Mononuclear cell (primary cell): ENCODE results near the gene GNAL. TPM values are rescaled to one million over a fixed set of nuclear protein-coding genes. Genes with fewer than 3 reads are reported as not detected.
"Not testable (repeated sequence)": the region's sequence is repeated elsewhere in the genome, so short reads cannot be mapped to it uniquely, and the experiment has no call there.

Experiments used
- H3K27me3 ChIP-seq: 2 replicates; pipeline ENCODE4 v1.6.0; 2011; ENCODE audit warnings: low read length, control low read depth; ENCODE audit not compliant: insufficient read depth
- H3K4me1 ChIP-seq: 2 replicates; pipeline ENCODE4 v1.5.1; 2011; ENCODE audit warnings: mild to moderate bottlenecking, low read length, control low read depth; ENCODE audit not compliant: insufficient read depth
- H3K4me3 ChIP-seq: 2 replicates; pipeline ENCODE4 v1.5.1; 2011; ENCODE audit warnings: mild to moderate bottlenecking, low read length, moderate library complexity
- H3K9me3 ChIP-seq: 2 replicates; pipeline ENCODE4 v1.5.1; 2011; ENCODE audit warnings: low read depth, mild to moderate bottlenecking, control low read depth, low read length
- total RNA-seq: library from RNA; depleted of rRNA; stranded (reverse); fragments of >200 nt; gene quantifications from one replicate; pipeline ENCODE4 v1.2.3, GENCODE V29; 2012

Gene GNAL
- total RNA-seq = 0.84 TPM

- H3K4me1 ChIP-seq = peaks cover 11% of the 10 kb centered on the region
These were observed at the start of gene GNAL for GRCh38 chr18:11688972-11689668. TSS of gene GNAL (plus strand) at chr18:11689264. CDS start at chr18:11689564, 300 bp downstream.

GRCh38 chr18:11647310-11647709, 41.8 kb upstream of the GNAL start:
- H3K4me3 ChIP-seq, H3K9me3 ChIP-seq, H3K4me1 ChIP-seq, H3K27me3 ChIP-seq: not testable (repeated sequence)

More at GRCh38 chr18:11688972-11689668, at the start of gene GNAL:
- peaks cover 67% of the 10 kb centered on the region for H3K27me3 ChIP-seq
- H3K9me3 ChIP-seq = peaks cover 4% of the 10 kb centered on the region
- no peak within 1 kb of the TSS for H3K4me3 ChIP-seq

GRCh38 chr18:11647804-11648203, 41.3 kb upstream of the GNAL start:
- not testable (repeated sequence) for H3K27me3 ChIP-seq, H3K4me3 ChIP-seq, H3K9me3 ChIP-seq, H3K4me1 ChIP-seq

GRCh38 chr18:11649839-11650238, 39.2 kb upstream of the GNAL start:
- no peaks in the 10 kb centered on the region for H3K27me3 ChIP-seq
- no peaks in the 10 kb centered on the region for H3K9me3 ChIP-seq
- no peaks in the 10 kb centered on the region for H3K4me1 ChIP-seq
- H3K4me3 ChIP-seq = no peak overlapping the region

GRCh38 chr18:11651899-11652298, 37.2 kb upstream of the GNAL start:
- H3K27me3 ChIP-seq = peaks cover 9% of the 10 kb centered on the region
- H3K4me3 ChIP-seq = no peak overlapping the region
- no peaks in the 10 kb centered on the region for H3K9me3 ChIP-seq
- H3K4me1 ChIP-seq = no peaks in the 10 kb centered on the region

GRCh38 chr18:11653521-11653920, 35.5 kb upstream of the GNAL start:
- Histone ChIP-seq H3K27me3 (peaks cover 9% of the 10 kb centered on the region), H3K4me1 (no peaks in the 10 kb centered on the region), H3K4me3 (no peak overlapping the region), H3K9me3 (no peaks in the 10 kb centered on the region)

GRCh38 chr18:11654736-11655605, 34.1 kb upstream of the GNAL start:
- H3K4me1 ChIP-seq = no peaks in the 10 kb centered on the region
- no peak overlapping the region for H3K4me3 ChIP-seq
- peaks cover 9% of the 10 kb centered on the region for H3K27me3 ChIP-seq
- no peaks in the 10 kb centered on the region for H3K9me3 ChIP-seq

GRCh38 chr18:11655606-11655932, 33.5 kb upstream of the GNAL start:
- Histone ChIP-seq H3K4me1 (no peaks in the 10 kb centered on the region), H3K4me3 (no peak overlapping the region), H3K27me3 (peaks cover 9% of the 10 kb centered on the region), H3K9me3 (no peaks in the 10 kb centered on the region)

- peaks cover 9% of the 10 kb centered on the region for H3K27me3 ChIP-seq
- no peaks in the 10 kb centered on the region for H3K9me3 ChIP-seq
- no peak overlapping the region for H3K4me3 ChIP-seq
- no peaks in the 10 kb centered on the region for H3K4me1 ChIP-seq
These were observed 31.9 kb upstream of the GNAL start for GRCh38 chr18:11657152-11657551.

GRCh38 chr18:11657554-11657953, 31.5 kb upstream of the GNAL start:
- no peak overlapping the region for H3K4me3 ChIP-seq
- H3K27me3 ChIP-seq = peaks cover 9% of the 10 kb centered on the region
- no peaks in the 10 kb centered on the region for H3K4me1 ChIP-seq
- H3K9me3 ChIP-seq = no peaks in the 10 kb centered on the region

GRCh38 chr18:11658019-11658418, 31.0 kb upstream of the GNAL start:
- H3K4me3 ChIP-seq = no peak overlapping the region
- H3K4me1 ChIP-seq = no peaks in the 10 kb centered on the region
- peaks cover 9% of the 10 kb centered on the region for H3K27me3 ChIP-seq
- H3K9me3 ChIP-seq = no peaks in the 10 kb centered on the region

- Histone ChIP-seq H3K9me3 (no peaks in the 10 kb centered on the region), H3K4me1 (no peaks in the 10 kb centered on the region), H3K4me3 (no peak overlapping the region), H3K27me3 (peaks cover 9% of the 10 kb centered on the region)
These were observed 30.1 kb upstream of the GNAL start for GRCh38 chr18:11658989-11659388.

- Histone ChIP-seq H3K4me3 (no peak overlapping the region), H3K27me3 (peaks cover 4% of the 10 kb centered on the region), H3K4me1 (no peaks in the 10 kb centered on the region), H3K9me3 (no peaks in the 10 kb centered on the region)
These were observed 28.4 kb upstream of the GNAL start for GRCh38 chr18:11660691-11661090.

- no peak overlapping the region for H3K4me3 ChIP-seq
- no peaks in the 10 kb centered on the region for H3K9me3 ChIP-seq
- peaks cover 1% of the 10 kb centered on the region for H3K27me3 ChIP-seq
- H3K4me1 ChIP-seq = no peaks in the 10 kb centered on the region
These were observed 27.6 kb upstream of the GNAL start for GRCh38 chr18:11661430-11661829.

GRCh38 chr18:11663439-11664029, 25.5 kb upstream of the GNAL start:
- Histone ChIP-seq H3K9me3 (no peaks in the 10 kb centered on the region), H3K4me3 (no peak overlapping the region), H3K4me1 (no peaks in the 10 kb centered on the region), H3K27me3 (no peaks in the 10 kb centered on the region)
